Left ventricle myocardium inferior (tissue), 1 donor: ENCODE data around the gene KRTAP2-3. TPM values are rescaled to one million over a fixed set of nuclear protein-coding genes. Genes with fewer than 3 reads are reported as not detected.

Source experiments
- DNase-seq: peaks from one replicate; pipeline ENCODE4 v3.0.0-alpha.2; 2020
- H3K27ac ChIP-seq: fragments of 200-600 bp; replicated peaks from 2 replicates; pipeline ENCODE4 v1.8.0; 2021
- H3K27me3 ChIP-seq: fragments of 200-600 bp; 2 replicates; pipeline ENCODE4 v1.8.0; 2021; ENCODE audit warnings: low read depth
- H3K36me3 ChIP-seq: fragments of 200-600 bp; 2 replicates; pipeline ENCODE4 v1.8.0; 2021
- H3K4me1 ChIP-seq: fragments of 200-600 bp; 2 replicates; pipeline ENCODE4 v1.8.0; 2021
- H3K4me3 ChIP-seq: fragments of 200-600 bp; 2 replicates; pipeline ENCODE4 v1.8.0; 2021; ENCODE audit warnings: mild to moderate bottlenecking, moderate library complexity
- H3K9me3 ChIP-seq: fragments of 200-600 bp; replicated peaks from 2 replicates; pipeline ENCODE4 v1.8.0; 2021
- intact Hi-C: fragments of 100-400 bp; cut with micrococcal nuclease; formaldehyde crosslinking; loops from one replicate; pipeline ENCODE4 v1.11.0; 2022
- total RNA-seq: library from RNA; stranded (reverse); fragmentation: NEBNext Ultra II Directional; extraction: Animal tissue kit (Norgen Biotek cat#: 25700); gene quantifications from one replicate; pipeline ENCODE4 v1.2.1, GENCODE V29; 2021
- TF ChIP-seq, protein P1 (sequence below): fragments of 200-600 bp; IDR thresholded peaks from 2 replicates; pipeline ENCODE4 v1.8.0; 2021; ENCODE audit warnings: antibody characterized with exemption, mild to moderate bottlenecking, borderline replicate concordance
- donor health status: DM: no; HTN: yes; CAD: no; lungs with severe emphysema.

KRTAP2-3 gene
- total RNA-seq, 1 donor from 2014 or later: not detected

DNA sequence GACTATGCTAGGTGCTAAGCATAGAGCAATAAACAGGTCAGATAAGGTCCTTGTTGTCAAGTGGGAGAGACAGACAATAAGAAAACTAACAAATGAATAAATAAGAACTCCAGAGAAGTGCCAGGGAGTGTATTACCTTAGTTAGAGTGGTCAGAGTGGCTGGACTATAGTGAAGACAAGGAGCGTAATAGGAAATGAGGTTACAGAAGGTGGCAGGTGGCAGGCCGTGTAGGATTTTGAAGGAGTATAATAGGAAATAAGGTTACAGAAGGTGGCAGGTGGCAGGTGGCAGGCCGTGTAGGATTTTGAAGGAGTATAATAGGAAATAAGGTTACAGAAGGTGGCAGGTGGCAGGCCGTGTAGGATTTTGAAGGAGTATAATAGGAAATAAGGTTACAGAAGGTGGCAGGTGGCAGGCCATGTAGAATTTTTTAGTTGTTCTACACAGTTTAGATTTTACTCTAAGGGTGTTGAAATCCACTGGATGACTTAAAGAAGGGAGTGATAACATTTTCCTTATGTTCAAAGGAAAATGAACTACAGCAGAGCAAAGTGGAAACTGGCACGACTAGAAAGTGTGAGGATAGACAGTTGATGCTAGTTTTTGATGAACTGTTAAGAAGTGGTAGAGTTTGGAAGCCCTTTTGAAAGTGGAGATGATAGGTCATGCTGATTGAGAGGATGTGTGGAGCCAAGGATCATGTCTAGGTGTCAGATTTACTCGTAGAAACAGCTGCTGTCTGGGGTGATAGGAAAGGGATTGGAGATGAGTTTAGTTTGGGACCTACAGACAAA, 47.4 kb downstream of the KRTAP2-3 start:
- H3K36me3 ChIP-seq: no peaks in the 10 kb centered on the region
- DNase-seq: no peak
- H3K27me3 ChIP-seq: no peaks in the 10 kb centered on the region
- no peak overlapping the region for H3K27ac ChIP-seq
- intact Hi-C loops: no loop called here
- TF ChIP-seq, protein P1, sequence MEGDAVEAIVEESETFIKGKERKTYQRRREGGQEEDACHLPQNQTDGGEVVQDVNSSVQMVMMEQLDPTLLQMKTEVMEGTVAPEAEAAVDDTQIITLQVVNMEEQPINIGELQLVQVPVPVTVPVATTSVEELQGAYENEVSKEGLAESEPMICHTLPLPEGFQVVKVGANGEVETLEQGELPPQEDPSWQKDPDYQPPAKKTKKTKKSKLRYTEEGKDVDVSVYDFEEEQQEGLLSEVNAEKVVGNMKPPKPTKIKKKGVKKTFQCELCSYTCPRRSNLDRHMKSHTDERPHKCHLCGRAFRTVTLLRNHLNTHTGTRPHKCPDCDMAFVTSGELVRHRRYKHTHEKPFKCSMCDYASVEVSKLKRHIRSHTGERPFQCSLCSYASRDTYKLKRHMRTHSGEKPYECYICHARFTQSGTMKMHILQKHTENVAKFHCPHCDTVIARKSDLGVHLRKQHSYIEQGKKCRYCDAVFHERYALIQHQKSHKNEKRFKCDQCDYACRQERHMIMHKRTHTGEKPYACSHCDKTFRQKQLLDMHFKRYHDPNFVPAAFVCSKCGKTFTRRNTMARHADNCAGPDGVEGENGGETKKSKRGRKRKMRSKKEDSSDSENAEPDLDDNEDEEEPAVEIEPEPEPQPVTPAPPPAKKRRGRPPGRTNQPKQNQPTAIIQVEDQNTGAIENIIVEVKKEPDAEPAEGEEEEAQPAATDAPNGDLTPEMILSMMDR: no peak
- H3K9me3 ChIP-seq: no peaks in the 10 kb centered on the region
- H3K4me1 ChIP-seq: peaks cover 8% of the 10 kb centered on the region
- H3K4me3 ChIP-seq: no peak overlapping the region

DNA sequence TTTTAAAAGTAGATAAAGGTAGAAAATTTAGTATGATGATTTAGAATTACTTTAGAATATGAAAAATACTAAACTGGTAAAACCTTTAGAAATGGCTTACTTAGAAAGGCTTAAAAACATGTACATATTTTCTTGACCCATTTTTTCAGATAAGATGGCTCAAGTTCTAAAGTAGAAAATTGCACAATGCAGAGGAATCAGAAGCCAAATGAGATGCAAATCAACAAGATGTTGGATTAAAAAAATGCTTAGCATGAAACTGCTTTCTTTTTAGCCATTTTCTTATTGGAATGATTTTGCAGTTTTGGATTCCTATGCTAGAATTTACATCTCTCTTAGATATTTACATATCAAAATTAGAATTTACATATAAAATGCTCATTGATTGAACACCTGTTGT, 49.5 kb downstream of the KRTAP2-3 start:
- DNase-seq: no peak
- intact Hi-C loops: no loop called here
- TF ChIP-seq, protein P1: no peak
- Histone ChIP-seq H3K36me3 (no peaks in the 10 kb centered on the region), H3K27me3 (no peaks in the 10 kb centered on the region), H3K9me3 (no peaks in the 10 kb centered on the region), H3K27ac (no peak overlapping the region), H3K4me1 (peaks cover 8% of the 10 kb centered on the region), H3K4me3 (no peak overlapping the region)

DNA sequence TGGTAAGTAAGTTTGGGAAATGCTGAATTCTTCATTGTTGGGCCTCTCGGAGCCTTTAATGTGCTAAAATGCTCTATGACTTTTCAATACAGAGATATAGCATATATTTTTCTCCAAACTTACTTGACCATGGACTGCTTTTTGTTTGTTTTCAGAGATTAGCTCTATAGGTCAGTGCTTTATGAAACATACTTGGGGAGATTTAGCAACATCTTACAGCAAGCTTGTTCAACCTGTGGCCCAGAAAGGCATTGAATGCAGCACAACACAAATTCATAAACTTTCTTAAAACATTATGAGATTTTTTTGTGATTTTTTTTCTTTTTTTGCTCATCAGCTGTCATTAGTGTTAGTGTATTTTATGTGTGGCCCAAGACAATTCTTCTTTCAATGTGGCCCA, 50.0 kb downstream of the KRTAP2-3 start:
- intact Hi-C loops: no loop called here

DNA sequence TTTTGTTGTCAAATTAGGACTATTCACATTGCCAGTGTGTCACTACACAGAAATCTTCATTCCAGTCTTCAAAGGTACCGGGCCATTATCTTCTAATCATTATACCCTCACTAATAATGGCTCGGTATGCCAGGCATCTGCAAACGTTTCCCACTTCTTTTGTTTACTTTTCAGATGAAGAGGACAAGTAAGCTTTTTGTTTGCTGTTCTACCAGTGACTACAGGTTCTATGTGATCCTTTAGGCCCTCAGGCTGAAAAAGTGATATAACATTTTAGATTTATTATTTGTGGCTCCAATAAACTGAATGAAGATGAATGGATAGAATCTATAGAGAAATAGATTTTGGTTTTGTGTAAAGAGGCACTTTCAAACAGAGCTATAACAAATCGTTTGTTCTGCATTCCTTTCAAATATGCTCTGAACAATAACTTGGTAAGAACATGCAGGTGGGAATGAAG, 50.6 kb downstream of the KRTAP2-3 start:
- Histone ChIP-seq H3K36me3 (no peaks in the 10 kb centered on the region), H3K4me3 (no peak overlapping the region), H3K27me3 (peaks cover 4% of the 10 kb centered on the region), H3K27ac (no peak overlapping the region), H3K4me1 (peaks cover 8% of the 10 kb centered on the region), H3K9me3 (no peaks in the 10 kb centered on the region)
- DNase-seq: no peak
- TF ChIP-seq, protein P1: no peak
- intact Hi-C loops: no loop called here

More for the DNA sequence above, 50.0 kb downstream of the KRTAP2-3 start:
- H3K36me3 ChIP-seq: no peaks in the 10 kb centered on the region
- no peak overlapping the region for H3K4me3 ChIP-seq
- H3K27ac ChIP-seq: no peak overlapping the region
- H3K27me3 ChIP-seq: no peaks in the 10 kb centered on the region
- DNase-seq: no peak
- TF ChIP-seq, protein P1: no peak
- no peaks in the 10 kb centered on the region for H3K9me3 ChIP-seq
- H3K4me1 ChIP-seq: peaks cover 8% of the 10 kb centered on the region

Other genes with a start within 250 kb of the KRTAP2-3 start
- 54.7 TPM for gene KRT10, start 237.5 kb downstream of the KRTAP2-3 start, total RNA-seq
- not detected for gene KRT12, start 192.9 kb downstream of the KRTAP2-3 start, total RNA-seq
- gene KRT20, start 174.9 kb downstream of the KRTAP2-3 start, total RNA-seq: not detected
- gene KRT23, start 122.5 kb downstream of the KRTAP2-3 start, total RNA-seq: 0.33 TPM
- not detected for gene KRT39, start 93.2 kb downstream of the KRTAP2-3 start, total RNA-seq
- gene KRT40, start 75.8 kb downstream of the KRTAP2-3 start, total RNA-seq: not detected
- not detected for gene KRTAP3-3, start 66.0 kb downstream of the KRTAP2-3 start, total RNA-seq
- not detected for gene KRTAP3-2, start 60.2 kb downstream of the KRTAP2-3 start, total RNA-seq
- gene KRTAP3-1, start 51.0 kb downstream of the KRTAP2-3 start, total RNA-seq: not detected
- gene KRTAP1-5, start 32.9 kb downstream of the KRTAP2-3 start, total RNA-seq: not detected
- gene KRTAP1-4, start 29.9 kb downstream of the KRTAP2-3 start, total RNA-seq: not detected
- not detected for gene KRTAP1-3, start 25.2 kb downstream of the KRTAP2-3 start, total RNA-seq
- not detected for gene KRTAP1-1, start 18.7 kb downstream of the KRTAP2-3 start, total RNA-seq
- not detected for gene KRTAP2-1, start 12.8 kb downstream of the KRTAP2-3 start, total RNA-seq
- gene KRTAP2-2, start 4.9 kb downstream of the KRTAP2-3 start, total RNA-seq: not detected
- gene KRTAP2-4, start 5.8 kb upstream of the KRTAP2-3 start, total RNA-seq: not detected
- gene KRTAP4-7, start 24.0 kb upstream of the KRTAP2-3 start, total RNA-seq: not detected
- not detected for gene KRTAP4-8, start 38.0 kb upstream of the KRTAP2-3 start, total RNA-seq
- not detected for gene KRTAP4-16, start 42.1 kb upstream of the KRTAP2-3 start, total RNA-seq
- not detected for gene KRTAP4-9, start 45.3 kb upstream of the KRTAP2-3 start, total RNA-seq
- gene KRTAP4-11, start 58.3 kb upstream of the KRTAP2-3 start, total RNA-seq: not detected
- gene KRTAP4-12, start 64.1 kb upstream of the KRTAP2-3 start, total RNA-seq: not detected
- gene KRTAP4-6, start 80.4 kb upstream of the KRTAP2-3 start, total RNA-seq: not detected
- gene KRTAP4-5, start 89.7 kb upstream of the KRTAP2-3 start, total RNA-seq: not detected
- gene KRTAP4-4, start 100.6 kb upstream of the KRTAP2-3 start, total RNA-seq: not detected
- gene KRTAP4-3, start 108.1 kb upstream of the KRTAP2-3 start, total RNA-seq: not detected
- gene KRTAP4-2, start 118.1 kb upstream of the KRTAP2-3 start, total RNA-seq: not detected
- not detected for gene KRTAP4-1, start 124.8 kb upstream of the KRTAP2-3 start, total RNA-seq
- not detected for gene KRTAP9-1, start 129.8 kb upstream of the KRTAP2-3 start, total RNA-seq
- gene KRTAP9-2, start 166.5 kb upstream of the KRTAP2-3 start, total RNA-seq: not detected
- gene KRTAP9-3, start 172.3 kb upstream of the KRTAP2-3 start, total RNA-seq: not detected
- gene KRTAP9-8, start 177.9 kb upstream of the KRTAP2-3 start, total RNA-seq: not detected
- not detected for gene KRTAP9-4, start 189.6 kb upstream of the KRTAP2-3 start, total RNA-seq
- gene KRTAP9-9, start 195.3 kb upstream of the KRTAP2-3 start, total RNA-seq: not detected
- not detected for gene KRTAP9-6, start 205.3 kb upstream of the KRTAP2-3 start, total RNA-seq
- gene KRTAP9-7, start 215.6 kb upstream of the KRTAP2-3 start, total RNA-seq: not detected
- not detected for gene KRTAP29-1, start 242.7 kb upstream of the KRTAP2-3 start, total RNA-seq
- gene KRTAP16-1, start 249.2 kb upstream of the KRTAP2-3 start, total RNA-seq: not detected